MCF 10A (cell line): ENCODE measurements around the gene NAB1. TPM values are rescaled to one million over a fixed set of nuclear protein-coding genes. Genes with fewer than 3 reads are reported as not detected.

Experiments
- BruUV-seq: library from RNA; stranded (reverse); fragments of 400-500 nt; replicated peaks from 2 replicates; lab custom pipeline; 2021; lab: Mats Ljungman, UMichigan
- CTCF ChIA-PET: fragments of 300-600 bp; sonication (Branson Sonifier 250); formaldehyde crosslinking; extraction: SDS; loops from one replicate; lab custom pipeline; 2021; ENCODE audit warnings: antibody characterized with exemption, inconsistent platforms; lab: Yijun Ruan, JAX
- POLR2A ChIA-PET: fragments of 300-600, 350-650 bp; sonication (Branson Sonifier 250); formaldehyde crosslinking; extraction: SDS; loops from one replicate; lab custom pipeline; 2020; ENCODE audit warnings: antibody characterized with exemption, inconsistent platforms; lab: Yijun Ruan, JAX
- DNase-seq: peaks from one replicate; pipeline ENCODE4 v3.0.0-alpha.2; 2018; ENCODE audit not compliant: unreplicated experiment
- H3K27ac Mint-ChIP-seq: one replicate; pipeline ENCODE4 v1.8.0; 2022; ENCODE audit warnings: mild to moderate bottlenecking, low read depth, mixed read lengths; ENCODE audit not compliant: unreplicated experiment
- H3K27me3 Mint-ChIP-seq: one replicate; pipeline ENCODE4 v1.8.0; 2022; ENCODE audit warnings: mixed read lengths; ENCODE audit not compliant: insufficient read depth, unreplicated experiment
- H3K36me3 Mint-ChIP-seq: one replicate; pipeline ENCODE4 v1.8.0; 2022; ENCODE audit warnings: mild to moderate bottlenecking, moderate library complexity, mixed read lengths; ENCODE audit not compliant: insufficient read depth, unreplicated experiment
- H3K4me1 Mint-ChIP-seq: one replicate; pipeline ENCODE4 v1.8.0; 2022; ENCODE audit warnings: mixed read lengths; ENCODE audit not compliant: insufficient read depth, unreplicated experiment
- H3K4me3 Mint-ChIP-seq: one replicate; pipeline ENCODE4 v1.8.0; 2022; ENCODE audit warnings: mild to moderate bottlenecking, moderate library complexity, mixed read lengths; ENCODE audit not compliant: unreplicated experiment
- H3K9me3 Mint-ChIP-seq: one replicate; pipeline ENCODE4 v1.8.0; 2022; ENCODE audit warnings: mixed read lengths; ENCODE audit not compliant: unreplicated experiment
- intact Hi-C: fragments of 100-400 bp; cut with micrococcal nuclease; formaldehyde crosslinking; loops from 2 replicates; pipeline ENCODE4 v1.14.1; 2022
- total RNA-seq: library from RNA; stranded (reverse); gene quantifications from 2 replicates; pipeline ENCODE4 v1.2.3, GENCODE V29; 2022
- TF ChIP-seq, protein P1 (sequence below): fragments of 200-600 bp; IDR thresholded peaks from one replicate; pipeline ENCODE4 v1.8.0; 2022; ENCODE audit warnings: antibody characterized with exemption, mild to moderate bottlenecking; ENCODE audit not compliant: unreplicated experiment

NAB1 gene
- total RNA-seq, 1 experiment from 2014 or later, result 48.5 TPM

DNA sequence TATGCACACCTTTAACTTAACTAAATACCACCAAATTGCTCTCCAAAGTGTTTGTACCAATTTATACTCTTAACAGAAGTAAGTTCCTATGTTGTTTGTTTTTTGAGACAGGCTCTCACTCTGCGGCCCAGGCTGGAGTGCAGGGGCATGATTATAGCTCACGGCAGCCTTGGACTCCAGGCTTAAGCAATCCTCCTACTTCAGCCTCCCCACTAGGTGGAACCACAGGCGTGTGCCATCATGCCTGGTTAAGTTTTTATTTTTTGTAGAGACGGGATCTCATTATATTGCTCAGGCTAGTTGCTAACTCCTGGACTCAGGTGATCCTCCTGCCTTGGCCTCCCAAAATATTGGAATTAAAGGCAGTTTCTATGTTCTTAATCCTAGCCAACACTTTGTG lies 13.1 kb upstream of the NAB1 start:
- CTCF ChIA-PET, result interaction anchor here (0.6 to 1.7 kb wide), 7 partner anchors 8 to 107 kb away, joined by 3 to 7 read pairs (median 3); no protein-coding TSS in a partner anchor
- DNase-seq, result peak; percentile 60

DNA sequence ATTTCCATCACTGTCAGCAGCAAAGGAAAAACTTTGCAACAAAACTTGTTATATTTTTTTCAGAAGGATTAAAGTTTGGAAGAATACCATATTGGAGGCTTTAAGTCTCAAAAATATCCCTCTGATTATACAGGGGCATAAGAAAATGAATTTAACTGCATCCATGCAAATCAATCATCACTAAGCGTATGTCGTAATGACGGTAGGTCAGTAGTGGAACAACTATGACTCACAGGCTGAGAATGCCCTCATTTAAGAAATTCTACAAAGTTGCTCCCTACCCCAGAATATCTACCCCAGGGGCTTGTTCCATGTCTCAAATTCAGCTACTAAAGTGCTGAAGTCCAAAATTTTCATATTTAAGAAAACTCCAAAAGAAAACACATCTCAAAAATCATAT lies 12.5 kb upstream of the NAB1 start:
- POLR2A ChIA-PET, result interaction anchor here (0.5 to 8.5 kb wide), 19 partner anchors 11 to 107 kb away, joined by 3 to 78 read pairs (median 4); partner anchors contain the start of genes NAB1 and NEMP2
- Mint-ChIP-seq H3K27me3 (no peaks in the 10 kb centered on the region), H3K27ac (peak overlapping the region; percentile 80), H3K4me3 (no peak overlapping the region), H3K9me3 (peaks cover 7% of the 10 kb centered on the region), H3K4me1 (peaks cover 50% of the 10 kb centered on the region), H3K36me3 (no peaks in the 10 kb centered on the region)
- intact Hi-C loops, result loop anchor here (1.0 kb wide), 1 partner anchor 44 kb away; no protein-coding TSS in a partner anchor
- CTCF ChIA-PET, result interaction anchor here (0.6 to 1.3 kb wide), 5 partner anchors 9 to 30 kb away, joined by 3 to 6 read pairs (median 3); no protein-coding TSS in a partner anchor
- TF ChIP-seq, protein P1, sequence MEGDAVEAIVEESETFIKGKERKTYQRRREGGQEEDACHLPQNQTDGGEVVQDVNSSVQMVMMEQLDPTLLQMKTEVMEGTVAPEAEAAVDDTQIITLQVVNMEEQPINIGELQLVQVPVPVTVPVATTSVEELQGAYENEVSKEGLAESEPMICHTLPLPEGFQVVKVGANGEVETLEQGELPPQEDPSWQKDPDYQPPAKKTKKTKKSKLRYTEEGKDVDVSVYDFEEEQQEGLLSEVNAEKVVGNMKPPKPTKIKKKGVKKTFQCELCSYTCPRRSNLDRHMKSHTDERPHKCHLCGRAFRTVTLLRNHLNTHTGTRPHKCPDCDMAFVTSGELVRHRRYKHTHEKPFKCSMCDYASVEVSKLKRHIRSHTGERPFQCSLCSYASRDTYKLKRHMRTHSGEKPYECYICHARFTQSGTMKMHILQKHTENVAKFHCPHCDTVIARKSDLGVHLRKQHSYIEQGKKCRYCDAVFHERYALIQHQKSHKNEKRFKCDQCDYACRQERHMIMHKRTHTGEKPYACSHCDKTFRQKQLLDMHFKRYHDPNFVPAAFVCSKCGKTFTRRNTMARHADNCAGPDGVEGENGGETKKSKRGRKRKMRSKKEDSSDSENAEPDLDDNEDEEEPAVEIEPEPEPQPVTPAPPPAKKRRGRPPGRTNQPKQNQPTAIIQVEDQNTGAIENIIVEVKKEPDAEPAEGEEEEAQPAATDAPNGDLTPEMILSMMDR, result no peak
- BruUV-seq, result no TSS peak
- peak; percentile 83 for DNase-seq

More for the DNA sequence above, 13.1 kb upstream of the NAB1 start:
- no TSS peak for BruUV-seq
- H3K27ac Mint-ChIP-seq, result no peak overlapping the region
- POLR2A ChIA-PET, result interaction anchor here (0.5 to 8.5 kb wide), 17 partner anchors 10 to 316 kb away, joined by 3 to 78 read pairs (median 7); partner anchors contain the start of genes HIBCH, NAB1 and NEMP2
- H3K4me1 Mint-ChIP-seq, result peaks cover 44% of the 10 kb centered on the region
- no peaks in the 10 kb centered on the region for H3K27me3 Mint-ChIP-seq
- H3K9me3 Mint-ChIP-seq, result peaks cover 7% of the 10 kb centered on the region
- H3K36me3 Mint-ChIP-seq, result no peaks in the 10 kb centered on the region
- no peak overlapping the region for H3K4me3 Mint-ChIP-seq
- intact Hi-C loops, result loop anchor here (1.0 kb wide), 1 partner anchor 45 kb away; no protein-coding TSS in a partner anchor
- TF ChIP-seq, protein P1, result peak; percentile 12

DNA sequence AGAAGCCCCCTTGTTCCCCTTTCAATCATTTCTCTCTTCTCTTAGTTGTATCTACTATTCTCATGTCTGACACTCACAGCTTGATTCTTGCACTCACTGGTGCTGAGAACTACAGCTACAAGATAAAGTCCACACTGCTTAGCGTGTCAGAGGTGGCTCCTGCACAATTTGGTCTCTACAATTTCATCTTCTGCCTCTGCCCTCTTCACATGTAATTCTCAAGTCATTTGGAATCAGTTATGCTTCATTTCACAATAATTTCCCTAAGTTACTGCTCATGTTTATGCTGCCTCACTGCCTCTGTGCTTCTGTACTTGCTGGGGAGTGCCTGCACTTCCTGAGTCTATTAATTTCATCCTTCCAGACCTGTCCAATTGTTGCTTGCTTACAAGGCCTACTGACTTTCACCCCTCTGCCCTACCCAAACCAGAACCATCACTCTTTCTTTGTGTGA lies 11.6 kb upstream of the NAB1 start:
- H3K27me3 Mint-ChIP-seq, result no peaks in the 10 kb centered on the region
- peaks cover 54% of the 10 kb centered on the region for H3K4me1 Mint-ChIP-seq
- no peaks in the 10 kb centered on the region for H3K36me3 Mint-ChIP-seq
- TF ChIP-seq, protein P1, result no peak
- H3K9me3 Mint-ChIP-seq, result peaks cover 7% of the 10 kb centered on the region
- intact Hi-C loops, result no loop called here
- peak; percentile 61 for DNase-seq
- peak overlapping the region; percentile 80 for H3K27ac Mint-ChIP-seq
- H3K4me3 Mint-ChIP-seq, result no peak overlapping the region
- ChIA-PET POLR2A (interaction anchor here (0.7 to 8.5 kb wide), 12 partner anchors 10 to 151 kb away, joined by 3 to 78 read pairs (median 14); partner anchors contain the start of genes NAB1 and NEMP2), CTCF (interaction anchor here (1.0 kb wide), 1 partner anchor 25 kb away, joined by 3 read pairs; no protein-coding TSS in a partner anchor)
- no TSS peak for BruUV-seq

DNA sequence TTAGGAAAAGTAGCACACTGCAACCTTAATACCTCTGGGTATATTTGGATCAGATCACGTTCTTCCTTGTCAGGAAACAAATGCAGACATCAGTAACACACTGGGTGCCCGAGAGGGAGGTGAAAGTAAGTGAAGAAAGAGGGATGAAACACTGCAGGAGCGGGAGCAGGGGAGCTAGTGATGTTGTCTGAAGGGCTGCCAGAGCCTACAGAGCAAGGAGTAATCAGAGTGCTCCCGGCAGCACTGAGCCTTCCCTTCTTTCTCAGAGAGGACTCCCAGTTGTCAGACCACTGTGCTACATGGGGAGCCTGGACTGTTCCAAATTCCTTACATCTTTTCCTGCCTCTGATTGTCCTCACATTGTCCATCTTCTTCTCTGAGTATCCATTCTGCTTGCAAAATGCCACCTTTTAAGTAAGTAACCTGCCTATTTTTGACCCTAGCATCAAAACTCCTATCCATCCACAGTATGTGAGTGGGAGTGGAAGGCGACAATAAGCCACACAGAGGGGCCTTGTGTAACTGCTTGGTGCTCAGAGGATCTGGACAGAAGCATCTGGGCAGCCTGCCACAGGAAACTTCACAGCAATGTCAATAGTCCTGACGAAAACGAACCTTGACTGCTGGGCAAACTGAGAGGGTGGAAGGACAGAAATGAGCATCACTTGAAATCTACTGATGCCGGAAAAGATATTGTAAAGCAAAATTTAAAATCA lies 10.8 kb upstream of the NAB1 start:
- ChIA-PET CTCF (interaction anchor here (0.6 kb wide), 1 partner anchor 49 kb away, joined by 3 read pairs; no protein-coding TSS in a partner anchor), POLR2A (interaction anchor here (0.6 to 8.5 kb wide), 6 partner anchors 9 to 1176 kb away, joined by 3 to 78 read pairs (median 26); partner anchors contain the start of genes NAB1 and NEMP2)
- H3K4me1 Mint-ChIP-seq, result peaks cover 48% of the 10 kb centered on the region
- peak overlapping the region; percentile 80 for H3K27ac Mint-ChIP-seq
- H3K36me3 Mint-ChIP-seq, result no peaks in the 10 kb centered on the region
- DNase-seq, result peak; percentile 73
- BruUV-seq, result no TSS peak
- H3K27me3 Mint-ChIP-seq, result no peaks in the 10 kb centered on the region
- H3K9me3 Mint-ChIP-seq, result peaks cover 1% of the 10 kb centered on the region
- no peak overlapping the region for H3K4me3 Mint-ChIP-seq
- intact Hi-C loops, result no loop called here
- TF ChIP-seq, protein P1, result no peak
